GM21717 (cell line): Measurements from ENCODE around the gene NTPCR.

Source experiments
- ATAC-seq: cut with Tn5 transposase; IDR thresholded peaks from one replicate; pipeline ENCODE4 v1.9.1; 2021; ENCODE audit warnings: mild to moderate bottlenecking, moderate library complexity; ENCODE audit not compliant: unreplicated experiment

Gene NTPCR

GRCh38 chr1:233005156-233005555 is 54.7 kb downstream of the NTPCR start:
- no peak for ATAC-seq

DNA sequence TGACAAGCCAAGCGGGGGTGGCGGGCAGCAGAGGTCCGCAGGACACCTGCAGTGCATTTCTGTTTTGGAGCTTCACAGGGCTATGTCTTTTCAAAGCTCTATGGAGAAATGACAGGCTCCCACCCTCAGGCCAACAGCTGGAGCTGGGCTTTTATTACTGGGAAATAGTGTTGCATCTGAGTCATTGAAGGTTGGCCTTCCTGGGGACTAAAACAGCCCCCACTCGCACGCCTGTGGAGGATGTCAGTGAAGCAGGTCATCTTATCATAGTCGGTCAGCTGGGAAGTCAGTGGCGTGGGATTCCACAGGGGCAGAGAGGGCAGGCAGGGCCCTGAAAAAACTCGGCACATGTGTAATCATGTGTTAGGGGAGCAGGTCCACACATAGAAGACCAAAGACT is 55.3 kb downstream of the NTPCR start:
- ATAC-seq = no peak

DNA sequence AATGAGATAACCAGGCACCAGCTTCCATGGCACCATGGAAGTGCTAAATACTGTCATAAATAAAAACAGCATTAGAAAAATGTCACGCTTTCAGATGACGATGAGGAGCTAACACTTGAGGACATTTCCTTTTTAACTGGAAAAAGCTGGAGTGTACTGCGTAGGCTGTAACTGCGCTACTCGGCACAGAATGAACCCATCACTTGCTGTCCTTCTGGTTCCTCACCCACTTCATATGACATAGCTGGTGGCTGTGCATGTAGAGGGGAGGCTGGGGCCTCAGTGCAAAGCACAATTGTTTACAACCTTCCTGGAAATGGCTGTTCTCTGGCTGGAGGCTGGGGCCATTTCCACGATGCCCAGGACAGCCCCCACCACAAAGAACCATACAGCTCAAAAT is 55.7 kb downstream of the NTPCR start:
- no peak for ATAC-seq

GRCh38 chr1:233006541-233006973 is 56.1 kb downstream of the NTPCR start:
- ATAC-seq = no peak

DNA sequence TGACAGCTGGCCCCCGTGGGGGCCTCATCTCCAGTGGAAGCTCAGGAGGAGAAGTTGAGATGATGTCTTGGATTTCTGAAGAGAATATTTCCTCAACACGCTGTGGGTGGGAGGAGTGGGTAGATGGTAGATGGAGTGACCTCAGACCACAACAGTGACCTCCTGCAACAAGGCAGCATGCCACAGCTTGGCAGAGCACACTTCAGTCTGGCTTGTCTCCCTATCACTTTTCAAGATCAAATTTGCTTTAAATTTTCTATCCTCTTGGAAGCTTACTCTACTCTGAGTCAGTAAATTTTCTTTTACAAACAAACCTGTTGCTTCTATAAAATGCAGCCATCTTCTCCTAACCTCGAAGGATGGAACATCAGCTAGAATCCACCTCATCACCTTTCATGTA is 59.7 kb downstream of the NTPCR start:
- no peak for ATAC-seq

DNA sequence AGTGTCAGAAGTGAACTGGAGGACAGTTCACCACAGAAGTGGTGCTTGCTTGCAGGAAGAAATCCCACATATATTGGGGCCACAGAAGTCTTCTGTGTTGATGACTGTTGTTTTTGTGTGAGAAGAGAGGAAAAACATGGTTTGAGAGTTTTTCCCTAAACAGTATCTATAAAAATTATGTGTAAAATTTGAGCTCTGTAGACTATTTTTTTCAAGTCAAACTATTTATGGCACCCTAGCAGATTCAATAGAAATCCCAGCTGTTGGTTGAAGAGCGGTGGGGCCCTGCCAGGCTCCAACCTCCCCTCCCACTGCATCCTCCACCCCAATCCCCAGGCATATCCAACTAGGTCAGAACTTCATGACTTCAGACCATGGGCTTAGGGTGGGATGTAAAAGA is 61.6 kb downstream of the NTPCR start:
- ATAC-seq = no peak

- ATAC-seq = peak; percentile 73
Measured at GRCh38 chr1:233015965-233016364, 65.6 kb downstream of the NTPCR start.

DNA sequence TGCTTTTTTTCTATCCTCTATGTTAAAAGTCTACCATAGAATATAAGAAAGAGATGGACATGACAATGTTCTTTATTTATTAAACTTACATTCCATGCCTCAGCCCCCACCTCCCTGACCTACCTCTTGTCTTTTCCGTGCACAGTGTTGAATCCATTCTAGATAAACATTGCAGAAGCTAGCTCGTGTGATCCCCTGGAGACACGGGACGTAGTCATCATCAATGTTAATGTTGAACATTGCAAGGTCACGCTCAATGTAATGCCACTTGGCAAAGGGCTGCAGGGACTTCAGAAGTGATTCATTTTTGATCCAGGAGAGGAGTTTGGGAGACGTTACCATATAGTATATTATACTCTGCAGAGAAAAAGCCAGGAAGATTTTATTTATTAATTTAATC is 66.4 kb downstream of the NTPCR start:
- no peak for ATAC-seq

DNA sequence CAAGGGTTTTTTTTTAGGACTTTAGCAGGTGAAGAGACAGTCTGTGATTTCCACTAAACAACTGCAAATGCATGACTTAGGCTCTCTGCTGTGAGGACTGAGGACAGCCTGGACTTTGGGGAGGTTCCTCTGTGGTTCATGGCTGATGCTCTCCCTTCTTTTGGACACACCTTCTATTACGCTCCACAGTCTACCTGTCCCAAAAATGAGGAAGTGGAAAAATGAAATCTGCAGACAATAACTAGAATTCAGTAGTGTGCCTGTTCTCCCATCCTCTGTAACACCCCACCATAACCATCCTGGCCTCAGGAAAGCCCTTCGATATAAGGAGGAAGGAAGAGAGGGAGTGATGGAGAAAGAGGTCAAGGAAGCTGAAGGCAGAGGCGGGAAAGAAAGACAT is 68.7 kb downstream of the NTPCR start:
- ATAC-seq = no peak

DNA sequence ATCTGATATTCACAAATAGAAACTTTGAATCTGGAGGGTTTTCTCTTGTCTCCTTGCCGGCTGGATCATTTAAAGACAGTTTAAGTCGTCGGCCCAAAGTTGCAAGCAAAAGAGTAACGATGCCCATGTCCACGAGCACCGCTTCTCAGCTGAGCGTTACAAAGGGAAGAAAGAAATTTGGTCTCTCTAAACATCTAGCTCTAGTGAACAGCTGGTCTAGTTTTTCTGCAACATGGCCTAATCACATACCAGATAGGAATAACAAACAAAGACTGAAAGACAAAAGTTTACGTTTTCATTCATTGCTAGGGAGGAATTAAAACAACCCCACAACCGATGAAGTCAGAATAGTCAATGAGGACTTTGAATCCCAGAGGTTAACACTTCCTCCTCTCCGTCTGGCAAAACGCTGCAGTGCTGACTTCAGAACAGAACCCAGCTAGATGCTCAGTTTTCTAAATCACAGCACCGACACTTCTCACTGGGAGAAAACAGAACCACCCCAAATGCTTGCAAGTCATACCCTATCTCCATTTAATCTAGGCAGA is 69.4 kb downstream of the NTPCR start:
- ATAC-seq = no peak

GRCh38 chr1:233020426-233020825 is 70.0 kb downstream of the NTPCR start:
- ATAC-seq = no peak

GRCh38 chr1:233022246-233022645 is 71.8 kb downstream of the NTPCR start:
- no peak for ATAC-seq

DNA sequence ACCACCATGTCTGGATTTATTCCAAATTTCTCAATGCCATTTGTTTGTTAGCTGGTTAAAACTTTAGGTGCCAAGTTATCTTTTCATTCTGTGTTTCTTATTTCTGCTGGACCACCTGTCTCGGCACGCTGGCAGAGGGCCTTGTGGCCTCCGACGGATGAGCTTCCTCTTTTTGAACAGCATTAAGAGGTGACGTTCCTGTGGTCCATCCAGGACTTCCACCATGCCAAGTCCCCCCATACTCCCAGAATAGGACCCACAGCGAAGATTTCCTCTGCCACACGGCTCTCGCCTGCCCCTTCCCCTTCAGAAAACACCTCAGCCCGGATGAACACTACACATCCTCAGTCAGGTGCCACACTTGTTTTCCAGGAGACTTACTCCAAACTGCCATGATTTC is 73.8 kb downstream of the NTPCR start:
- no peak for ATAC-seq

DNA sequence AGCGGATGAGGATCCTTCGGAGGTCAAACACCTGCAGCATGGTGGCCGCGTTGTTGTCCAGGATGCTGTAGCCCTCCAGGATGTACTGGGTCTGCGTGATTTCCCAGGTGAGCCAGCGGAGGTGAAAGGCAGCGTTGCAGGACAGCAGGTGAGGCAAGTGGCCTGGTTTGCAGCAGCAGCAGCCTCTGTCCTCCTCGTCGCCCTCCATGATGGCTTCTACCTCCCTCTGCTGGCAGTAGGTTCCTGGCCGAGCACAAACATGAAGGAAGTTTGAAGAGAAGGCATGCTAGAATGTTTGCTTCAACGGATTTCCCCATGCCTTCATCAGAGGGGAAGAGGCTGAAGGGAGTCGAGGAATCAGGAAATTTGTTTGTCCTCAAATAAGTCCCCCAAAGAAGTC is 74.7 kb downstream of the NTPCR start:
- ATAC-seq = no peak

GRCh38 chr1:233025567-233025966 is 75.2 kb downstream of the NTPCR start:
- no peak for ATAC-seq

DNA sequence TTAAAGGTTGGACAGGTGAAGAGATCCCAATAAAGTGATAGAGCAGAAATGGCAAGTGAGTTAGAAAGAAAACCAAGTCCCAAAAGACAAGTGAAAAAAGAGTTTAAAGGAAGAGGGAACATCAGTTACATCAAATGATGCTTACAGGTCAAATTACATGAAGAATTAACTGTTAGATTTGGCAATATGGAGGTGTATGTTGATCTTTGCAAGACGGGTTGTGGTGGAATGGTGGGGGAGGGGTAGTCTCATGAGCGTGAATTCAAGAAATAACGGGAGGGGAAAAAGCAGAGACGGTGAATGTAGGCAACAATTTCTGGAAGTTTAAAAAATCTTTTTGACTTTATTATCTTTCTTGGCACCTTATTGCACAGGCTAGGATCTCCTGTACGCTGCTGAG is 76.6 kb downstream of the NTPCR start:
- no peak for ATAC-seq

- ATAC-seq = no peak
Measured at GRCh38 chr1:233031521-233031920, 81.1 kb downstream of the NTPCR start.

GRCh38 chr1:233032916-233033315 is 82.5 kb downstream of the NTPCR start:
- no peak for ATAC-seq

GRCh38 chr1:233033361-233033760 is 83.0 kb downstream of the NTPCR start:
- ATAC-seq = no peak
